ENCODE data around the gene CEP152. TPM values are rescaled to one million over a fixed set of nuclear protein-coding genes. Genes with fewer than 3 reads are reported as not detected.

Gene CEP152
- total and polyA plus RNA-seq, 2 of the 13 experiments (the other 11 are each of a cell fraction or from before 2014, with no cell fraction given): 1.3 to 14.7 TPM

- H3K27me3 ChIP-seq (ENCODE audit: control insufficient read depth in 1 of 2, insufficient read depth in 2 of 2, low read length in 2 of 2): no peaks in the 10 kb centered on the region
- no peak overlapping the region for H3K27ac ChIP-seq (ENCODE audit: extremely low read length, insufficient read depth, low read length)
- 88% methylated on average over 1 of the region's 1 CpG for WGBS (ENCODE audit: low lambda C conversion rate)
- H3K4me2 ChIP-seq (ENCODE audit: low read depth, low read length): no peak overlapping the region
- TF ChIP-seq CREB3 (CRISPR knock-in tag; IDR thresholded peaks at IDR 0.05) (no peak), MBD4 (IDR thresholded peaks at IDR 0.05; ENCODE audit: borderline replicate concordance, low read length) (no peak), ZBTB14 (CRISPR knock-in tag; IDR thresholded peaks at IDR 0.05) (no peak), ZHX1 (CRISPR knock-in tag; IDR thresholded peaks at IDR 0.05; ENCODE audit: low read depth) (no peak), SCMH1 (CRISPR knock-in tag; IDR thresholded peaks at IDR 0.05; ENCODE audit: borderline replicate concordance) (no peak)
- ChIA-PET POLR2A (no interaction called here), CTCF (ENCODE audit: low intra/inter-chr PET ratio, low total read pairs) (no interaction called here)
- no peak overlapping the region for H2AFZ ChIP-seq (ENCODE audit: low read length)
- H3K36me3 ChIP-seq (replicated peaks in 1 of 2; ENCODE audit: control insufficient read depth in 1 of 2, insufficient read depth in 2 of 2, low read length in 2 of 2): peaks cover 4 to 16% of the 10 kb centered on the region in 2 experiments; a peak in 4 of 5 replicates
- H3K9ac ChIP-seq (ENCODE audit: insufficient read depth, low read depth, low read length): no peak overlapping the region
- no peak for DNase-seq (ENCODE audit: low spot score)
- no TSS peak for BruUV-seq (replicated peaks)
- H4K20me1 ChIP-seq (ENCODE audit: insufficient read depth, low read length): no peaks in the 10 kb centered on the region
- no peaks in the 10 kb centered on the region for H3K4me1 ChIP-seq (ENCODE audit: insufficient read depth, low read length)
- H3K4me3 ChIP-seq (replicated peaks in 1 of 3; ENCODE audit: insufficient read depth in 1 of 3, low read depth in 2 of 3, low read length in 3 of 3): no peak overlapping the region
- in situ Hi-C loops (cut with HindIII; ENCODE audit: extremely low pct_ligation_motif_present, low pct_unique_long_range_greater_than_20kb) (no loop called here), intact Hi-C loops (cut with micrococcal nuclease; ENCODE audit: unreplicated experiment) (no loop called here)
- no peaks in the 10 kb centered on the region for H3K9me3 ChIP-seq (ENCODE audit: low read length)
- no peak for ATAC-seq
- H3K79me2 ChIP-seq (ENCODE audit: insufficient read depth, low read length): no peaks in the 10 kb centered on the region
- no peak for FAIRE-seq
Observed at GRCh38 chr15:48748535-48748934, 62.3 kb downstream of the CEP152 start.
